GM19043 (cell line): ENCODE data around the gene ESRRA.
"Not testable (repeated sequence)": the region's sequence is repeated elsewhere in the genome, so short reads cannot be mapped to it uniquely, and the experiment has no call there.

ENCODE experiments used
- ATAC-seq: cut with Tn5 transposase; IDR thresholded peaks from one replicate; pipeline ENCODE4 v1.9.1; 2021; ENCODE audit warnings: low read depth; ENCODE audit not compliant: unreplicated experiment

The ESRRA gene

DNA sequence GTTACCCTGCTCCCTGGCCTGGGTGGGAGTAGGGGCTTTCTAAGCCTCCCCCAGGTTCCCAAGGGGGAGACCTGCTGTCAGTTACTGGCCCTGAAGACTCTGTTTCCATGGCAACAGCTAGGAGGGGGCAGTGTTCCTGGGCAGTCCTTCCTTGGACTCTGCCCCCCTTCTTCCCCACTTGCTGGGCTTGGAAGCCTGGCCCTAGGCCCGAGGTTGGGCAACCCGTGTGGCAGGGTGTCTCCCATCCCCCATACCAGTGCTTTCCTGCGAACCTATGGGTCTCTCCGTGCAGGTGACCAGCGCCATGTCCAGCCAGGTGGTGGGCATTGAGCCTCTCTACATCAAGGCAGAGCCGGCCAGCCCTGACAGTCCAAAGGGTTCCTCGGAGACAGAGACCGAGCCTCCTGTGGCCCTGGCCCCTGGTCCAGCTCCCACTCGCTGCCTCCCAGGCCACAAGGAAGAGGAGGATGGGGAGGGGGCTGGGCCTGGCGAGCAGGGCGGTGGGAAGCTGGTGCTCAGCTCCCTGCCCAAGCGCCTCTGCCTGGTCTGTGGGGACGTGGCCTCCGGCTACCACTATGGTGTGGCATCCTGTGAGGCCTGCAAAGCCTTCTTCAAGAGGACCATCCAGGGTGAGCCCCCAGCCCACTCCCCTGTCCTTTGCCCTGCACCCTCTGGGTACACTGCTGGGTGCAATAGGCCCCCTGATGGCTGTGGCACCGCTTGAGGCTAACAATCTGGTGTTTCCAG is 1.7 kb downstream of the ESRRA start:
- ATAC-seq: no peak

DNA sequence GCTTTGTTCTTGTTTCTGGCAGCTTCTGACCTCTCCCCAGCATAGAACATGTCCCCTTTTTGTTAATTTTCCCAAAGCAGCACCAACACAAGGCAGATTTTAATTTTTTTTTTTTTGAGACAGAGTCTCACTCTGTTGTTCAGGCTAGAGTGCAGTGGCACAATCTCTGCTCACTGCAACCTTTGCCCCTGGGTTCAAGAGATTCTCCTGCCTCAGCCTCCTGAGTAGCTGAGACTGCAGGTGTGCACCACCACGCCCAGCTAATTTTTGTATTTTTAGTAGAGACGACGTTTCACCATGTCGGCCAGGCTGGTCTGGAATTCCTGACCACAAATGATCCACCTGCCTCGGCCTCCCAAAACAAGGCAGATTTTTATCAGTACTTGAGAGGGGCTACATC is 2.5 kb downstream of the ESRRA start:
- not testable (repeated sequence) for ATAC-seq

DNA sequence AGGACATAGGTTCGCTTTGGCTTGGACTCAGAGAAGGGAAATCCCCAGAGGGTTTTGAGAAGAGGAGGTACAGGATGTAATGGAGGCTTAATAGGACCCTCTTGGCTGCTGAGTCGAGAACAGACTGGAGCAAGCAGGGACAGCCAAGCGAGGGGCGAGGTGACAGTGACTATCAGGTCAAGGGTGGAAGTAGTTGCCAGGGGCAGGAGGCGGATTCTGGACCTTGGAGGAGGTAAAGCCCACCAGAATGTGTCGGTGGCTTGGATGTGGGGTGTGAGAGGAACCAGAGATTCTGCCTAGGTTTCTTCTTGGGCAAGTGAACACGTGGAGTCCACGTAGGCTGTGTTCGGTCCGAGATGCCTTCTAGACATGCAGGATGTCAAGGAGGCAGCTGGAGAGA is 7.6 kb downstream of the ESRRA start:
- no peak for ATAC-seq

DNA sequence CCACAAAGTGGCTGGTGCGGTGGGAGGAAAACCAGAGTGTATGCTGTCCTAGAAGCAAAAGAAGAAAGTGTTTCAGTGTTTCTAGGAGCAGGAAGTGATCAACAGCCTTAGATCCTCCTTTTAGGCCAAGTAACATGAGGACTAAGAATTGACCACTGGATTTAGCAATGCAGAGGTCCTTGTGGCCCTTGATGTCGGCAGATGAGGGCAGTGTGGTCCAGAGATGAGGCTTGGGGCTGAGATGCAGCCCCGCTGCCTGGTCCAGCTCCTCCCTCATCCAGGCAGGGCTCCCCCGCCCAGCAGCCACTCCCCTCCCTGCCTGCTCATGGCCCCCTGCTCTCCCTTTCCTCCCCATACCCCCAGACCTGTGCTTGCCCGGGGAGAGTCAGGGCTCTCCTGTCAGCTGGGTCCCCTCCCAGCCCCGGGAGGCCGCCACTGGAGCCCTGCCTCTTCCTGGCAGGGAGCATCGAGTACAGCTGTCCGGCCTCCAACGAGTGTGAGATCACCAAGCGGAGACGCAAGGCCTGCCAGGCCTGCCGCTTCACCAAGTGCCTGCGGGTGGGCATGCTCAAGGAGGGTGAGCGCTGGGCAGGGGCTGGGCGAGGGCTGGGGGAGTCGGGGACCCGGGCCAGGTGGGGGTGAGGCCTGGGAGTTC is 8.3 kb downstream of the ESRRA start:
- no peak for ATAC-seq

DNA sequence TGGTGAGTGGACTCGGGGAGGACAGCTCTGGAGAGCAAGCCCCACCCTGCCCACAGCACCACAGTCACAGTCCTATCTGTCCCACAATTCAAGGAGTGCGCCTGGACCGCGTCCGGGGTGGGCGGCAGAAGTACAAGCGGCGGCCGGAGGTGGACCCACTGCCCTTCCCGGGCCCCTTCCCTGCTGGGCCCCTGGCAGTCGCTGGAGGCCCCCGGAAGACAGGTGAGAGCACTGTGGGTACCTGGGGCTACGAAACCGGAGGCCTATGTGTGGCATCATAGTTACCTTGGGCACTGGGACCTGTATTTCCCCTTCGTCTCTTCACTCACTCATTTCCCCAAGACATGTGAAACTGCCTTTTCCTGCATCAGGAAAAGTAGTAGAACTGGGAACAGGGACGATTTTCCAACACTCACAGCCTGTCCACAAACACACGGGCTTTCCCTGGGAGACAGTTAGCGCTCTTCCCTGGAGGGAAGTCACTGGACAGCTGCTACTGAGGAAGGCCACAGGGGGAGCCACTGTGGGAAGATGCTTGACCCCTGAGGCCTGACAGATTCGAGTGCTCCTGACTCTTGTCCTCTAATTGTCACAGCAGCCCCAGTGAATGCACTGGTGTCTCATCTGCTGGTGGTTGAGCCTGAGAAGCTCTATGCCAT is 9.0 kb downstream of the ESRRA start:
- no peak for ATAC-seq

DNA sequence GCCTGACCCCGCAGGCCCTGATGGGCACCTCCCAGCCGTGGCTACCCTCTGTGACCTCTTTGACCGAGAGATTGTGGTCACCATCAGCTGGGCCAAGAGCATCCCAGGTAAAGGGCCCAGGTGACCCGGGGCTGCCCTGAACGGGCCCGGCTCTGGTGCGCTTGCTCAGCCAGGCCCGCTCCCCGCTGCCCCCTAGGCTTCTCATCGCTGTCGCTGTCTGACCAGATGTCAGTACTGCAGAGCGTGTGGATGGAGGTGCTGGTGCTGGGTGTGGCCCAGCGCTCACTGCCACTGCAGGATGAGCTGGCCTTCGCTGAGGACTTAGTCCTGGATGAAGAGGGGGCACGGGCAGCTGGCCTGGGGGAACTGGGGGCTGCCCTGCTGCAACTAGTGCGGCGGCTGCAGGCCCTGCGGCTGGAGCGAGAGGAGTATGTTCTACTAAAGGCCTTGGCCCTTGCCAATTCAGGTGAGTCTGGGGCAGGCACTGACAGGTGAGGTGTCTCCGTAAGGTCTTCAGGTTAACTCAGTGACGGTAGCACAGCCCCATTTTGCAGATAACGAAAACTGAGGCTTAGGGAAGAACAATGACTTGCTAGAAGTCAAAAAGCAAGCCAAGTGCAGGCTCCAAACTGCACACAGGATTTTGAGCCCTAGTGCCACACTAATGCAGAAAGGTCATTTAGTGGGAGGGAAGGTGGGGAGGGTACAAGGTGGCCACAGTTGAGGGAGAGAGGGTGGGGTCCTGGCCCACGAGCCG is 9.7 kb downstream of the ESRRA start:
- no peak for ATAC-seq

DNA sequence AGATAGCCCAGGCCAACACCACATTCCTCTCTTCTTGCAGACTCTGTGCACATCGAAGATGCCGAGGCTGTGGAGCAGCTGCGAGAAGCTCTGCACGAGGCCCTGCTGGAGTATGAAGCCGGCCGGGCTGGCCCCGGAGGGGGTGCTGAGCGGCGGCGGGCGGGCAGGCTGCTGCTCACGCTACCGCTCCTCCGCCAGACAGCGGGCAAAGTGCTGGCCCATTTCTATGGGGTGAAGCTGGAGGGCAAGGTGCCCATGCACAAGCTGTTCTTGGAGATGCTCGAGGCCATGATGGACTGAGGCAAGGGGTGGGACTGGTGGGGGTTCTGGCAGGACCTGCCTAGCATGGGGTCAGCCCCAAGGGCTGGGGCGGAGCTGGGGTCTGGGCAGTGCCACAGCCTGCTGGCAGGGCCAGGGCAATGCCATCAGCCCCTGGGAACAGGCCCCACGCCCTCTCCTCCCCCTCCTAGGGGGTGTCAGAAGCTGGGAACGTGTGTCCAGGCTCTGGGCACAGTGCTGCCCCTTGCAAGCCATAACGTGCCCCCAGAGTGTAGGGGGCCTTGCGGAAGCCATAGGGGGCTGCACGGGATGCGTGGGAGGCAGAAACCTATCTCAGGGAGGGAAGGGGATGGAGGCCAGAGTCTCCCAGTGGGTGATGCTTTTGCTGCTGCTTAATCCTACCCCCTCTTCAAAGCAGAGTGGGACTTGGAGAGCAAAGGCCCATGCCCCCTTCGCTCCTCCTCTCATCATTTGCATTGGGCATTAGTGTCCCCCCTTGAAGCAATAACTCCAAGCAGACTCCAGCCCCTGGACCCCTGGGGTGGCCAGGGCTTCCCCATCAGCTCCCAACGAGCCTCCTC is 10.6 kb downstream of the ESRRA start:
- ATAC-seq: not testable (repeated sequence)

DNA sequence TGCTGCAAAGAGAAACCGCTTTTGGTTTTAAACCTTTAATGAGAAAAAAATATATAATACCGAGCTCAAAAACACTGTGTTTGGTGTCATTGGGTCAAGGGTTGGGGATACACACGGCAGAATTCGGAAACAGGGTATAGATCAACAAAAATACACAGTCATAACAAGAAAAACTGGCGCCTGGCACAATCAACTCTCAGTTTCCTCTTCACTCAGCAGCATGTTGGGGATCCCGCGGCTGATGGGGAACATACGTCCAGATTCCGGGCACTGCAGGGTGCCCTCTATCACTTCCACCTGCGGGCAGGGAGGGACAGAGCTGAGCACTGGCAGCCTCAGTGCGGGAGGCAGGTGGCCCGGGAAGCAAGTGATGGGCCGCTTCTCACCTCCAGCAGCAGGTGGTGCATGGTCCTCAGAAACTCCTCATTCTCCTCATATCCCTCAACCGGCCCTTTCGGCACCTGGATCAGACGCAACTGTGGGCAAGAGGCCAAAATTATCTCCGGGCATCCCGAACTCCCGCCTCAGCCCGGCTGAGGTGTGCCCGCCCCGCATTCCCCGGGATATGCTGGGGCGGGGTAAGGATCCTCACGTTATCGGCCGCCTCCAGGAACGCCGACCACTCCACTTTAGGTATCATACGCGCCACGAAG is 11.5 kb downstream of the ESRRA start:
- ATAC-seq: no peak

DNA sequence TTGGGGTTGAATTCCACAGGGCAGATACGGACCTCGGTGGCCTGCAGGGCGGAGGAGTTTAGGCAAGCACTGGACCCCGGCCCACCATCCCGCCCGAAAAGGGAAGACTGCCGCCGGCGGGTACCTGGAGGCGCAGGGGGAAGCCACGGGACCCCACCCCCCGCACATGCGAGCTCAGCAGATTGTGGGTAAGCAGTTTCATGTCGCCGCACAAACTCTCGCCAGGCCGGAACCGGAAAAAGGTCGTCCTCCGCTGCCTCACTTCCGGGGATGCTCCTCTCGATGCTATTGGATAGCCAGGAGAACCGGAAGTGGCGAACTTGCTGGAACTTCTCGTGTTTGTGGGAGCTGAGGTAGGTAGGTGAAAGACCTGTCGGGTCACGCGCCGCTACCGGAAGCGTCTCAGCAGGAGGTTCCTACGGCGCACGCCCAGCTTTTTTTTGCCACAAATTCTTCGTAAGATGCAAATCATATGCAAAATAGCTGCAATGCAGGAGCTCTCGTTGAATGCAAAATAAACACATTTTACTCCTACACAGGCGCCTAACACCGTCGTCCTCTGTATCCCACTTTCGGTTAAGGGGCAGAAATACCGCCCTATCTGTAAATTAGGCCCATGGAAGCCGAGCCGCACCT is 12.1 kb downstream of the ESRRA start, which contains the start of gene TRMT112:
TRMT112 (minus strand) TSS at position 235 of the 636 bp plus-strand sequence; CDS start at position 202, 33 bp downstream.
- ATAC-seq: peak; percentile 59

DNA sequence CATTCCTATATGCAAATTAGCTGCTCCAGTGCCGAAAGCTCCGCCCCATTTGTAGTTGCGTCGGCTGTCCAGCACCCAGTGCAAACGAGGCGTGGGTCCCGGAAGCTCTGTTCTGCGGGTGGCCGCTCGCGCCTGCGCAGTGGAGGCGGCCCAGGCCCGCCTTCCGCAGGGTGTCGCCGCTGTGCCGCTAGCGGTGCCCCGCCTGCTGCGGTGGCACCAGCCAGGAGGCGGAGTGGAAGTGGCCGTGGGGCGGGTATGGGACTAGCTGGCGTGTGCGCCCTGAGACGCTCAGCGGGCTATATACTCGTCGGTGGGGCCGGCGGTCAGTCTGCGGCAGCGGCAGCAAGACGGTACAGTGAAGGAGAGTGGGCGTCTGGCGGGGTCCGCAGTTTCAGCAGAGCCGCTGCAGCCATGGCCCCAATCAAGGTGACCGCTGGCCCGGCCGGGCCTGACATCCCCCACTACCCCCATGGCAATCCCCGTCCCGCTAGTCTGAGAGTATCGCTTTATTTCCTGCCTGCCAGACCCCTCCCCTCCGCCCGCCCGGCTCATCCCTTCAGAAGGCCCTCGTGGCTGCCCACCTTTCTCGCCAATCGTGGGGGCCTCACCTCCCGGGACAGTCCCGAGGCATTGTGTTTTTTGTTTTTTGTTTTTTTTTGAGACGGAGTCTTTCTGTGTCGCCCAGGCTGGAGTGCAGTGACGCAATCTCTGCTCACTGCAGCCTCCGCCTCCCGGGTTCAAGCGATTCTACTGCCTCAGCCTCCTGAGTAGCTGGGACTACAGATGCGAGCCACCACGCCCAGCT is 12.8 kb downstream of the ESRRA start, which contains the start of gene PRDX5:
PRDX5 (plus strand) TSS at position 161 of the 805 bp plus-strand sequence; CDS start at position 256, 95 bp downstream.
- peak; percentile 72 for ATAC-seq

DNA sequence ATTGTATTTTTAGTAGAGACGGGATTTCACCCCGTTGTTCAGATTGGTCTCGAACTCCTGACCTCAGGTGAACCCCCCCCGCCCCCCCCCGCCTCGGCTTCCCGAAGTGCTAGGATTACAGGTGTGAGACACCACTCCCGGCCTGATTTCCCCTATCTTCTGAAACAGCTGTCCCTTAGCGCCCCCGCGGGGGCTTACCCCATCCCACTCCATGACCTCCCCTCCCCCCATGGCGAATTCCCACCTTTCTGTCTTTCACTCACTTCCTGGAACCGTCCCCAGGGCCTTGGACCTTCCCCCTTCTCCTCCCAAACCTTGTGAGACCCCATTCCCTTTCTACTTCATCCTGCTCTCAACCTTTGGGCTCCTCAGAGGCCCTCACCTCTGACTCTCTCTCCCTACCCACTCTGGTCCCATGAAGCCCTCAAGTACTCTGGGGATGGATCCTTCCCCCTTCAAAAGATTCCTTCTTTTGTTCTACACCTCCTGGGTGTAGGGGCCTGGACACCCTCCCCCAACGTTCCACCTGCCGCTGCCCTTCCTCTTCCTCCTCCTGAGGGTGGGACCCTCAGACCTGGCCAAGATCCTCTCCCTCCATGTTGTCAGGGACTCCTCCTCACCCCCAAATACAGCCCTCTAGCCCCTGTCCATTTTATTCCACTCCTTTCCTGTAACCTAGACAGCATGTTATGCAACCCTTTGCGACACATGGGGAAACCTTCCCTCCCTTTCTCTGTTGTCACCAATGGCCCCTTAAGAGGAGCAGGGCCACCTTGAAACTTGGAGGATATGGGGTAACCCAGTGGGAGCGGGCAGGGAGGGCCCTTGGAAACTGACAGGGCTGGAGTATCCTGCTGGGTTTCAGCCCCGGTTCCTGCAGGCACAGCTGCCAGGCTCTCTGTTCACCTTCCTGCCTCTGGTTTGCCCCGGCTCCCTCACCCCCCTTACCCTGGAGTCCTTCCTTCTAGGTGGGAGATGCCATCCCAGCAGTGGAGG is 13.7 kb downstream of the ESRRA start:
- ATAC-seq: no peak

DNA sequence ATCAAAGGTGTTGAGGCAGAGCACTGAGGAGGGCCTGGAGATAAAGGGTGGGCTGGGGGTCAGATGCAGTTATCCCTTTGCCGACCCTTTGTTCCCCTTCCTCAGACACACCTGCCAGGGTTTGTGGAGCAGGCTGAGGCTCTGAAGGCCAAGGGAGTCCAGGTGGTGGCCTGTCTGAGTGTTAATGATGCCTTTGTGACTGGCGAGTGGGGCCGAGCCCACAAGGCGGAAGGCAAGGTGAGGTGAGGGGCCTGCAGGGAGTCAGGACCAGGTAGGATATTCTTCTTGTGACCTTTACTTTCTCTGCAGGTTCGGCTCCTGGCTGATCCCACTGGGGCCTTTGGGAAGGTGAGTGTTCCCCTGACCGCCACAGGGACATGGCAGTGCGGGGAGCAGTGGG is 15.2 kb downstream of the ESRRA start:
- ATAC-seq: no peak

DNA sequence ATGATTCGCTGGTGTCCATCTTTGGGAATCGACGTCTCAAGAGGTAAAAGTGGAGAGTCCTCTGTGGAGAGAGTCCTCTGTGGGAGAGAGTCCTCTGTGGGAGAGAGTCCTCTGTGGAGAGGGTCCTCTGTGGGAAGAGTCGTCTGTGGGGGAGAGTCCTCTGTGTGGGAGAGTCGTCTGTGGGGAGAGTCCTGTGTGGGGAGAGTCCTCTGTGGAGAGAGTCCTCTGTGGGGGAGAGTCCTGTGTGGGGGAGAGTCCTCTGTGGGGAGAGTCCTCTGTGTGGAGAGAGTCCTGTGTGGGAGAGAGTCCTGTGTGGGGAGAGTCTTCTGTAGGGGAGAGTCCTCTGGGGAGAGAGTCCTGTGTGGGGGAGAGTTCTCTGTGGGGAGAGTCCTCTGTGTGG is 15.7 kb downstream of the ESRRA start:
- no peak for ATAC-seq

DNA sequence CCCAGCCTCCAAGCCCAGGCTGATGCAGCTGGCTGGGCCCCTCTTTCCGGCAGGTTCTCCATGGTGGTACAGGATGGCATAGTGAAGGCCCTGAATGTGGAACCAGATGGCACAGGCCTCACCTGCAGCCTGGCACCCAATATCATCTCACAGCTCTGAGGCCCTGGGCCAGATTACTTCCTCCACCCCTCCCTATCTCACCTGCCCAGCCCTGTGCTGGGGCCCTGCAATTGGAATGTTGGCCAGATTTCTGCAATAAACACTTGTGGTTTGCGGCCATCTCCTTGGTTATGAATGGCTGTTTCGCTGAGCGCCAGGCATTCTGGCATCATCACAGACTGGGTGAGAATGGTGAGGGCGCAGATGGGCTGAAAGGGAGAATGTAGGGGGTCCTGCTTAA is 16.2 kb downstream of the ESRRA start:
- ATAC-seq: no peak

DNA sequence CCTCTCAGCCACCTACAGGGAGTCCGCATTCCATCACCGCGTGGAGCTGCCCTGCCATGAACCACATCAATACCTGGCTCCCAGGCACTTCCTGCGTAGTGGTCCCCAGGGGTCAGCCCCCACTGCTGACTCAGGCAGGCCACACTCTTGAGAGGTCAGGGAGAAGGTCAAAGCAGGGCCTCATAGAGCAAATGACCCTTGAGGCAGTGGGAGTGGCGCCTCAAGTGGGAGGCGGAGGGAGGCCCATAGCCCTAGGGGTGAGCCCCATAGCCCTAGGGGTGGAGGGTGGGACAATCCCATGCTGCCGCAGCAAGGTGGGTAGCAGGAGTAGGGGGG is 17.6 kb downstream of the ESRRA start:
- ATAC-seq: no peak

DNA sequence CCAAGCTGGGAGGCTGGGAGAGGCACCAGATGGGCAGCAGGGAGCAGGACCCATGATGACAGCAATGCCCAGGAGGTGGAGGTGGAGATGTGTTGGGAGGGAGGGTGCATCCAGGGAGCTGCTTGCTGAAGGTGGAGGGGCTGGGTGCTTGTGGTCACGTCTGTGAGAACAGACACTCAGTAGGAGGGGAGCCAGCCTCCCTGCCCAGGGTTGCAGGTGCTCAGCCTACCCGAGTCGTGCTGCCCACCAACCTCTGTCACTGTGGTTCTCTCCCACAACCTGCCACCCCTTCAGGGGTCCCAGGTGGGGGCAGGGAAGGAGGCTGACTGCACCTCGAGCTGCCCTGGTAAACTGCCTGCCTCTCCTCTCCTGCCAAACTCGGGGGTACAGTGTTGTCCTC is 18.0 kb downstream of the ESRRA start:
- no peak for ATAC-seq

DNA sequence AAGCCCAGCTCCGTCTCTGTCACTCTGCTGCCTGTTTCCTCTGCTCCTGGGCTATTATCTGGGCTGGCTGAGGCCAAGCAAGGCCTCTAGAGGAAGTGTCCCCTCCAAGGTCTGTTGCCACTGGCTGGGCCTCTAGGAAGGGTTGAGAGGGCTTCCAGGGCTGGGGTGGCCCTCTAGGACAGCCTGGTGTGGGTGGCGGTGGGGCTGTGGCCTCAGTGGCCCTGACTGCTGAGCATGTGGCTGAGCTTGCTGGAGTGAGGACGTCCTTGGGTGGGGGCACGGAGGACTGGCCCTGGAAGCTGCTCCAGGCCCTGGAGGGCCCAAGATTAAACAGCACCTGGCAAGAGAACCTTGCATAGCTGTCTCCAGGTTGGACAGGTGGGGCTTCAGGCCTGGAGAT is 18.7 kb downstream of the ESRRA start:
- not testable (repeated sequence) for ATAC-seq
